ENCODE measurements around the gene SEC24D.

- TF ChIP-seq CTCF (IDR thresholded peaks at IDR 0.05) (no peak), POLR2A (IDR thresholded peaks at IDR 0.05) (no peak)
Measured at GRCh38 chr4:118872181-118872580, 36.3 kb upstream of the SEC24D start.

Measured in heart left ventricle (tissue), 13 donors.